ENCODE data around the gene PRDM16.

GRCh38 chr1:3071565-3072390 is 2.8 kb downstream of the PRDM16 start:
- TF ChIP-seq POLR2A (IDR thresholded peaks at IDR 0.05; ENCODE audit: extremely low read depth, insufficient read length) = no peak
- TF ChIP-seq CTCF (IDR thresholded peaks at IDR 0.05; ENCODE audit: low read depth, low read length) = no peak
- no peak for TF ChIP-seq MYC (IDR thresholded peaks at IDR 0.05; ENCODE audit: low read depth, low read length)
- no peak for TF ChIP-seq MAX (IDR thresholded peaks at IDR 0.05; ENCODE audit: low read depth, low read length)
